ENCODE data around the gene TNIP1.

The TNIP1 gene

GRCh38 chr5:151106043-151106442, 25.2 kb upstream of the TNIP1 start:
- DNase-seq, result no peak

GRCh38 chr5:151105561-151105960, 24.7 kb upstream of the TNIP1 start:
- no peak for DNase-seq

GRCh38 chr5:151104795-151105194, 24.0 kb upstream of the TNIP1 start:
- DNase-seq, result no peak

- no peak for DNase-seq
Measured at GRCh38 chr5:151101746-151102145, 20.9 kb upstream of the TNIP1 start.

- DNase-seq, result no peak
Measured at GRCh38 chr5:151101151-151101550, 20.3 kb upstream of the TNIP1 start.

- DNase-seq, result no peak
Measured at GRCh38 chr5:151100681-151101080, 19.8 kb upstream of the TNIP1 start.

- DNase-seq, result no peak
Measured at GRCh38 chr5:151098768-151099121, 17.9 kb upstream of the TNIP1 start.

- peak in 1 of 56 donors; percentile 18 for DNase-seq
Measured at GRCh38 chr5:151097820-151098767, 17.3 kb upstream of the TNIP1 start.

- DNase-seq, result no peak
Measured at GRCh38 chr5:151097061-151097460, 16.2 kb upstream of the TNIP1 start.

- no peak for DNase-seq
Measured at GRCh38 chr5:151096001-151096373, 15.2 kb upstream of the TNIP1 start.

GRCh38 chr5:151095341-151096000, 14.6 kb upstream of the TNIP1 start:
- DNase-seq, result no peak

GRCh38 chr5:151094852-151095245, 14.0 kb upstream of the TNIP1 start:
- DNase-seq, result no peak

GRCh38 chr5:151094030-151094851, 13.4 kb upstream of the TNIP1 start:
- DNase-seq, result no peak

GRCh38 chr5:151093476-151093889, 12.6 kb upstream of the TNIP1 start:
- no peak for DNase-seq

- no peak for DNase-seq
Measured at GRCh38 chr5:151092762-151093161, 11.9 kb upstream of the TNIP1 start.

GRCh38 chr5:151089726-151090125, 8.9 kb upstream of the TNIP1 start:
- no peak for DNase-seq

GRCh38 chr5:151088986-151089385, 8.2 kb upstream of the TNIP1 start:
- no peak for DNase-seq

- no peak for DNase-seq
Measured at GRCh38 chr5:151087486-151087885, 6.7 kb upstream of the TNIP1 start.

- DNase-seq, result no peak
Measured at GRCh38 chr5:151086905-151087360, 6.1 kb upstream of the TNIP1 start.

- DNase-seq, result no peak
Measured at GRCh38 chr5:151086192-151086869, 5.5 kb upstream of the TNIP1 start.

GRCh38 chr5:151085517-151086041, 4.7 kb upstream of the TNIP1 start:
- DNase-seq, result no peak
